Neuronal stem cell (in vitro differentiated cells): Measurements from ENCODE around the gene CPNE1.
A peak's percentile ranks its signal among the peaks of the same experiment; 100 is the strongest.

Source experiments
- DNase-seq: peaks from one replicate; pipeline ENCODE4 v3.0.0-alpha.2; 2013; ENCODE audit warnings: low spot score
- H2AFZ ChIP-seq: one replicate; pipeline ENCODE4 v1.6.1; 2013; ENCODE audit warnings: mild to moderate bottlenecking, low read length, inconsistent platforms
- H2AK5ac ChIP-seq: 2 replicates; pipeline ENCODE4 v1.6.1; 2013; ENCODE audit warnings: low read depth, mild to moderate bottlenecking, inconsistent platforms, low read length, moderate library complexity, mixed read lengths
- H2BK120ac ChIP-seq: 2 replicates; pipeline ENCODE4 v1.6.1; 2013; ENCODE audit warnings: low read depth, mild to moderate bottlenecking, inconsistent platforms, low read length, moderate library complexity, mixed read lengths
- H2BK12ac ChIP-seq: one replicate; pipeline ENCODE4 v1.6.1; 2013; ENCODE audit warnings: low read length, inconsistent platforms
- H2BK15ac ChIP-seq: 2 replicates; pipeline ENCODE4 v1.6.1; 2013; ENCODE audit warnings: mild to moderate bottlenecking, low read length, inconsistent platforms, mixed read lengths
- H2BK5ac ChIP-seq: one replicate; pipeline ENCODE4 v1.6.1; 2013; ENCODE audit warnings: inconsistent platforms, mild to moderate bottlenecking, low read length, moderate library complexity
- H3K14ac ChIP-seq: one replicate; pipeline ENCODE4 v1.6.1; 2013; ENCODE audit warnings: low read length, inconsistent platforms
- H3K18ac ChIP-seq: 2 replicates; pipeline ENCODE4 v1.6.1; 2013; ENCODE audit warnings: low read length, inconsistent platforms
- H3K23ac ChIP-seq: 2 replicates; pipeline ENCODE4 v1.6.1; 2013; ENCODE audit warnings: low read depth, mild to moderate bottlenecking, mixed read lengths, low read length, inconsistent platforms; ENCODE audit not compliant: poor library complexity
- H3K27ac ChIP-seq: replicated peaks from 3 replicates; pipeline ENCODE4 v1.5.1; 2013; ENCODE audit warnings: low read length, inconsistent platforms
- H3K27me3 ChIP-seq, 3 experiments: 2 replicates each; pipeline ENCODE4 v1.6.1; 2013; ENCODE audit warnings: low read length in 3 of 3, mild to moderate bottlenecking in 2 of 3, inconsistent platforms in 1 of 3, low read depth in 1 of 3, mixed read lengths in 1 of 3, moderate library complexity in 1 of 3; ENCODE audit not compliant: control insufficient read depth in 3 of 3, insufficient read depth in 3 of 3
- H3K36me3 ChIP-seq, 2 donors: replicated peaks in 1 of 2; 2 replicates each; pipeline ENCODE4 v1.6.1; 2013; ENCODE audit warnings: low read length in 2 of 2; ENCODE audit not compliant: control insufficient read depth in 2 of 2, insufficient read depth in 2 of 2
- H3K4ac ChIP-seq: 2 replicates; pipeline ENCODE4 v1.6.1; 2013; ENCODE audit warnings: inconsistent platforms, mild to moderate bottlenecking, low read length, moderate library complexity
- H3K4me1 ChIP-seq, 2 donors: 1 replicate in 1 of 2; 2 replicates in 1 of 2; pipeline ENCODE4 v1.6.1; 2013; ENCODE audit warnings: low read length in 2 of 2, low read depth in 1 of 2; ENCODE audit not compliant: control insufficient read depth in 2 of 2, insufficient read depth in 1 of 2
- H3K4me2 ChIP-seq: one replicate; pipeline ENCODE4 v1.6.1; 2013; ENCODE audit warnings: mild to moderate bottlenecking, low read length, inconsistent platforms; ENCODE audit not compliant: insufficient read depth, poor library complexity, severe bottlenecking
- H3K4me3 ChIP-seq, 2 donors: 2 replicates each; pipeline ENCODE4 v1.5.1; 2013; ENCODE audit warnings: low read length in 2 of 2, mild to moderate bottlenecking in 2 of 2, inconsistent platforms in 1 of 2, moderate library complexity in 1 of 2
- H3K79me1 ChIP-seq: one replicate; pipeline ENCODE4 v1.6.1; 2013; ENCODE audit warnings: low read depth, mild to moderate bottlenecking, inconsistent platforms, low read length, moderate library complexity
- H3K9ac ChIP-seq: one replicate; pipeline ENCODE4 v1.6.1; 2013; ENCODE audit warnings: mild to moderate bottlenecking, low read depth, low read length, inconsistent platforms; ENCODE audit not compliant: poor library complexity
- H3K9me3 ChIP-seq, 2 donors: replicated peaks in 1 of 2; 2 replicates each; pipeline versions ENCODE3 to v1.6.1; 2013; ENCODE audit warnings: low read length in 2 of 2, mild to moderate bottlenecking in 2 of 2, inconsistent platforms in 1 of 2, low read depth in 1 of 2, mixed read lengths in 1 of 2, moderate library complexity in 1 of 2; ENCODE audit not compliant: control insufficient read depth in 2 of 2, insufficient read depth in 1 of 2
- H4K8ac ChIP-seq: one replicate; pipeline ENCODE4 v1.6.1; 2013; ENCODE audit warnings: low read depth, mild to moderate bottlenecking, inconsistent platforms, low read length, moderate library complexity
- H4K91ac ChIP-seq: one replicate; pipeline ENCODE4 v1.6.1; 2013; ENCODE audit warnings: low read length, low read depth, mild to moderate bottlenecking, inconsistent platforms; ENCODE audit not compliant: poor library complexity
- WGBS, 2 donors: extraction: QIAGEN DNeasy Blood & Tissue Kit; methylation state at CpG; one replicate each; pipeline ENCODE4 v1.1.7; 2013; ENCODE audit warnings: missing lambda C conversion rate in 2 of 2, mixed read lengths in 1 of 2; ENCODE audit not compliant: insufficient read length in 2 of 2, insufficient replicate concordance in 1 of 2; ENCODE audit errors: extremely low coverage in 2 of 2; 5-methylcytosine and 5-hydroxymethylcytosine counted together

CPNE1 gene

GRCh38 chr20:35629427-35630145 is 35.1 kb downstream of the CPNE1 start:
- no peak overlapping the region for H4K8ac ChIP-seq
- H3K27me3 ChIP-seq: no peaks in the 10 kb centered on the region
- peaks cover 53 to 86% of the 10 kb centered on the region in 2 donors for H3K36me3 ChIP-seq
- H2AFZ ChIP-seq: no peak overlapping the region
- H3K23ac ChIP-seq: no peak overlapping the region
- no peak overlapping the region for H2AK5ac ChIP-seq
- H2BK12ac ChIP-seq: no peak overlapping the region
- no peak overlapping the region for H2BK15ac ChIP-seq
- no CpG with 5 or more reads among the region's 12 CpGs for WGBS, 2 donors
- H3K18ac ChIP-seq: no peak overlapping the region
- no peak overlapping the region for H3K14ac ChIP-seq
- no peak overlapping the region for H3K4ac ChIP-seq
- H3K4me2 ChIP-seq: no peak overlapping the region
- peaks cover 9% of the 10 kb centered on the region for H3K79me1 ChIP-seq
- peaks cover 0 to 2% of the 10 kb centered on the region in 2 donors for H3K9me3 ChIP-seq
- no peak overlapping the region for H3K4me3 ChIP-seq
- H3K9ac ChIP-seq: no peak overlapping the region
- no peak for DNase-seq
- H3K27ac ChIP-seq: no peak overlapping the region
- H4K91ac ChIP-seq: no peak overlapping the region
- H2BK120ac ChIP-seq: no peak overlapping the region
- no peak overlapping the region for H2BK5ac ChIP-seq
- no peaks in the 10 kb centered on the region for H3K4me1 ChIP-seq

- Histone ChIP-seq H2AK5ac (no peak overlapping the region), H3K4ac (no peak overlapping the region), H3K36me3 (peaks cover 46 to 81% of the 10 kb centered on the region in 2 donors)
Measured at GRCh38 chr20:35627121-35627520, 37.6 kb downstream of the CPNE1 start.

GRCh38 chr20:35626386-35627001 is 38.2 kb downstream of the CPNE1 start:
- no peaks in the 10 kb centered on the region for H3K4me1 ChIP-seq
- no peak overlapping the region for H3K18ac ChIP-seq
- H2AFZ ChIP-seq: no peak overlapping the region
- no peak overlapping the region for H2AK5ac ChIP-seq
- H2BK5ac ChIP-seq: peak overlapping the region; percentile 71
- H3K27ac ChIP-seq: no peak overlapping the region
- H3K4ac ChIP-seq: no peak overlapping the region
- H4K91ac ChIP-seq: no peak overlapping the region
- no peak for DNase-seq
- H3K9ac ChIP-seq: peak overlapping the region; percentile 63
- peaks cover 0 to 2% of the 10 kb centered on the region in 2 donors for H3K9me3 ChIP-seq
- no peak overlapping the region for H3K14ac ChIP-seq
- no peak overlapping the region for H2BK15ac ChIP-seq
- H3K79me1 ChIP-seq: peaks cover 3% of the 10 kb centered on the region
- no peaks in the 10 kb centered on the region for H3K27me3 ChIP-seq
- peak overlapping the region in 1 of 2 donors; percentile 24 for H3K4me3 ChIP-seq
- no peak overlapping the region for H2BK120ac ChIP-seq
- H3K4me2 ChIP-seq: no peak overlapping the region
- peaks cover 41 to 81% of the 10 kb centered on the region in 2 donors for H3K36me3 ChIP-seq
- no peak overlapping the region for H4K8ac ChIP-seq
- H2BK12ac ChIP-seq: peak overlapping the region; percentile 41
- WGBS, 2 donors: no CpG with 5 or more reads among the region's 13 CpGs
- H3K23ac ChIP-seq: peak overlapping the region; percentile 44

More at GRCh38 chr20:35627121-35627520, 37.6 kb downstream of the CPNE1 start:
- Histone ChIP-seq H3K79me1 (peaks cover 3% of the 10 kb centered on the region), H3K9me3 (peaks cover 0 to 2% of the 10 kb centered on the region in 2 donors), H4K8ac (no peak overlapping the region), H3K4me2 (no peak overlapping the region), H2BK12ac (no peak overlapping the region), H3K9ac (no peak overlapping the region), H3K4me1 (no peaks in the 10 kb centered on the region), H2AFZ (no peak overlapping the region), H3K23ac (no peak overlapping the region), H3K14ac (no peak overlapping the region), H2BK120ac (no peak overlapping the region), H2BK5ac (no peak overlapping the region), H4K91ac (no peak overlapping the region), H3K18ac (no peak overlapping the region), H3K27ac (no peak overlapping the region), H3K27me3 (no peaks in the 10 kb centered on the region), H3K4me3 (no peak overlapping the region), H2BK15ac (no peak overlapping the region)
- no CpG with 5 or more reads among the region's 8 CpGs for WGBS, 2 donors
- DNase-seq: no peak

GRCh38 chr20:35625584-35626385 is 38.9 kb downstream of the CPNE1 start:
- Histone ChIP-seq H3K27me3 (no peaks in the 10 kb centered on the region), H3K4me3 (no peak overlapping the region), H2BK15ac (no peak overlapping the region), H3K23ac (no peak overlapping the region), H2BK12ac (no peak overlapping the region), H2AFZ (no peak overlapping the region), H3K27ac (no peak overlapping the region), H4K91ac (no peak overlapping the region), H3K9me3 (peaks cover 0 to 2% of the 10 kb centered on the region in 2 donors), H3K4me1 (no peaks in the 10 kb centered on the region), H3K9ac (no peak overlapping the region), H2BK120ac (no peak overlapping the region), H3K14ac (no peak overlapping the region), H3K4ac (no peak overlapping the region), H3K79me1 (peaks cover 3% of the 10 kb centered on the region), H3K18ac (no peak overlapping the region), H3K36me3 (peaks cover 39 to 81% of the 10 kb centered on the region in 2 donors), H4K8ac (no peak overlapping the region), H2BK5ac (peak overlapping the region; percentile 71), H3K4me2 (no peak overlapping the region), H2AK5ac (no peak overlapping the region)
- DNase-seq: no peak
- WGBS, 2 donors: no CpG with 5 or more reads among the region's 6 CpGs
